ENCODE data around the gene RBM18. TPM values are rescaled to one million over a fixed set of nuclear protein-coding genes. Genes with fewer than 3 reads are reported as not detected.

RBM18 gene
- total RNA-seq, 1 experiment from 2014 or later, result 19.2 TPM

DNA sequence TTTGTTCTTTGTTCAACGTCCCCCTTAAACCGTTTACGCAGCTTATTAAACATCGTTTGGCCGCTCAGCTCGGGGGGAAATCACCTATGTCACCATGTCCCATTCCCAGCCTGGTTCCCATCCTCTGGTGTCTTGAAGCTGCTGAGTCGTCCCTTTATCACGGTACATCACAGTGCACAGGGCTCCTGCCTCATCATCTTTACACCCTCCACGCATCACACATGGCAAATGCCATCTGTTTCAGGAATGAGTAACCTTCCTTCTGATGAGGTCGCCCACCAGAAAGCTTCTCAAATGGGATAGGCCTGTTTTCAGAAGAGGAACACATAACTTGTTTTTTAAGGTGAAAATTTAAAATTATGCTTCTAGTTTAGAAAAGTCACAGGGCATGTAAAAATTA is 28.0 kb downstream of the RBM18 start:
- no peak overlapping the region for H3K4me3 ChIP-seq (ENCODE audit: low read depth in 2 of 2, low read length in 2 of 2)
- intact Hi-C loops (cut with micrococcal nuclease; ENCODE audit: unreplicated experiment), result no loop called here
- DNase-seq (ENCODE audit: low read depth, low spot score), result no peak
- in situ Hi-C loops (cut with HindIII; ENCODE audit: low pct_unique_long_range_greater_than_20kb, low sequenced_read_pairs), result no loop called here
- H3K9me3 ChIP-seq (ENCODE audit: control insufficient read depth, insufficient read depth, low read depth, low read length), result no peaks in the 10 kb centered on the region
- BruUV-seq (replicated peaks), result no TSS peak
- peaks cover 6% of the 10 kb centered on the region for H3K36me3 ChIP-seq (ENCODE audit: control insufficient read depth, insufficient read depth, low read length)
- TF ChIP-seq, protein P1, sequence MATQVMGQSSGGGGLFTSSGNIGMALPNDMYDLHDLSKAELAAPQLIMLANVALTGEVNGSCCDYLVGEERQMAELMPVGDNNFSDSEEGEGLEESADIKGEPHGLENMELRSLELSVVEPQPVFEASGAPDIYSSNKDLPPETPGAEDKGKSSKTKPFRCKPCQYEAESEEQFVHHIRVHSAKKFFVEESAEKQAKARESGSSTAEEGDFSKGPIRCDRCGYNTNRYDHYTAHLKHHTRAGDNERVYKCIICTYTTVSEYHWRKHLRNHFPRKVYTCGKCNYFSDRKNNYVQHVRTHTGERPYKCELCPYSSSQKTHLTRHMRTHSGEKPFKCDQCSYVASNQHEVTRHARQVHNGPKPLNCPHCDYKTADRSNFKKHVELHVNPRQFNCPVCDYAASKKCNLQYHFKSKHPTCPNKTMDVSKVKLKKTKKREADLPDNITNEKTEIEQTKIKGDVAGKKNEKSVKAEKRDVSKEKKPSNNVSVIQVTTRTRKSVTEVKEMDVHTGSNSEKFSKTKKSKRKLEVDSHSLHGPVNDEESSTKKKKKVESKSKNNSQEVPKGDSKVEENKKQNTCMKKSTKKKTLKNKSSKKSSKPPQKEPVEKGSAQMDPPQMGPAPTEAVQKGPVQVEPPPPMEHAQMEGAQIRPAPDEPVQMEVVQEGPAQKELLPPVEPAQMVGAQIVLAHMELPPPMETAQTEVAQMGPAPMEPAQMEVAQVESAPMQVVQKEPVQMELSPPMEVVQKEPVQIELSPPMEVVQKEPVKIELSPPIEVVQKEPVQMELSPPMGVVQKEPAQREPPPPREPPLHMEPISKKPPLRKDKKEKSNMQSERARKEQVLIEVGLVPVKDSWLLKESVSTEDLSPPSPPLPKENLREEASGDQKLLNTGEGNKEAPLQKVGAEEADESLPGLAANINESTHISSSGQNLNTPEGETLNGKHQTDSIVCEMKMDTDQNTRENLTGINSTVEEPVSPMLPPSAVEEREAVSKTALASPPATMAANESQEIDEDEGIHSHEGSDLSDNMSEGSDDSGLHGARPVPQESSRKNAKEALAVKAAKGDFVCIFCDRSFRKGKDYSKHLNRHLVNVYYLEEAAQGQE (IDR thresholded peaks at IDR 0.05; ENCODE audit: insufficient read depth in 1 of 2, low read depth in 2 of 2, low read length in 1 of 2), result no peak
- TF ChIP-seq SIN3A (IDR thresholded peaks at IDR 0.05; ENCODE audit: borderline replicate concordance, insufficient read depth, low read depth, low read length) (no peak), TCF7L2 (IDR thresholded peaks at IDR 0.05; ENCODE audit: low read depth, low read length) (no peak)
- ChIA-PET CTCF (no interaction called here), POLR2A (no interaction called here)
- ATAC-seq, result no peak
- no peak overlapping the region for H3K27ac ChIP-seq (ENCODE audit: low read length)
- H3K27me3 ChIP-seq (ENCODE audit: control insufficient read depth, insufficient read depth, low read length), result no peaks in the 10 kb centered on the region
- H3K4me1 ChIP-seq (ENCODE audit: control insufficient read depth, insufficient read depth, low read length), result no peaks in the 10 kb centered on the region

DNA sequence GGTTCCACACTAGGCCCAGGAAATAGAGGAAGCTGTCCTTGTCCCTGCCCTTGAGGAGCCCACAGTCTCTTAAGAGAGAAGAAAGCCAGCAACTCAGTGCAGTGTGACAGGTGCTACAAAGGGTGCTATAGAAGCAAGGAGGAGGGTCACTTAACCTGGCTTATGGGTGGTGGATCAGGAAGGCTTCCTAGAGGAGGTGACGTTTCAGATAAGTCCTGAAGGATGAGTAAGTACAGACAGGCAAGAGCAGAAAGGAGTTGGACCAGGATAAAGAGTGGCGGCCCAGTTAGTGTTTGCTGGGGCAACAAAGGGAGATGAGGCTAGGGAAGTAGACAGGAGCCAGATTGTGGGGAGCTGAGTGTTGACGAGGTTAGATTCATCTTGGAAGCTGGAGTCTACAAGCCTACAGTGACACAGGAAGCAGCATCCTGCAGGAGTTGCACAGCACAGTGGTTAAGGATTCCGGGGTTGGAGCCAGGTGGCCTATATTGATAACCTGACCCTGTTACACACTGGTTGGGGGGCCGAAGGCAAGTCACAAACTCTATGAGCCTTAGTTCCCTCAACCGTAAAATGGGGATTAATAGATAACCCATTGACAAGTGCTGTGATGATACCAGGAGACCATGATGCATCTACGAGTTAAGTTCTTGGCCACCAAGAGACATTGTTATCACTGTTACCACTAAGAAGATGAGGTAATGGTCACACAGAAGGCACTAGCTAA is 30.5 kb downstream of the RBM18 start:
- DNase-seq (ENCODE audit: low read depth, low spot score) (no peak), ATAC-seq (no peak)
- peaks cover 5% of the 10 kb centered on the region; the same call in 1 of the 2 replicates for H3K27me3 ChIP-seq (ENCODE audit: control insufficient read depth, insufficient read depth, low read length)
- no peaks in the 10 kb centered on the region for H3K4me1 ChIP-seq (ENCODE audit: control insufficient read depth, insufficient read depth, low read length)
- BruUV-seq (replicated peaks), result no TSS peak
- no peak for TF ChIP-seq POLR2AphosphoS5 (IDR thresholded peaks at IDR 0.05; ENCODE audit: low read depth, low read length)
- TF ChIP-seq, protein P2, sequence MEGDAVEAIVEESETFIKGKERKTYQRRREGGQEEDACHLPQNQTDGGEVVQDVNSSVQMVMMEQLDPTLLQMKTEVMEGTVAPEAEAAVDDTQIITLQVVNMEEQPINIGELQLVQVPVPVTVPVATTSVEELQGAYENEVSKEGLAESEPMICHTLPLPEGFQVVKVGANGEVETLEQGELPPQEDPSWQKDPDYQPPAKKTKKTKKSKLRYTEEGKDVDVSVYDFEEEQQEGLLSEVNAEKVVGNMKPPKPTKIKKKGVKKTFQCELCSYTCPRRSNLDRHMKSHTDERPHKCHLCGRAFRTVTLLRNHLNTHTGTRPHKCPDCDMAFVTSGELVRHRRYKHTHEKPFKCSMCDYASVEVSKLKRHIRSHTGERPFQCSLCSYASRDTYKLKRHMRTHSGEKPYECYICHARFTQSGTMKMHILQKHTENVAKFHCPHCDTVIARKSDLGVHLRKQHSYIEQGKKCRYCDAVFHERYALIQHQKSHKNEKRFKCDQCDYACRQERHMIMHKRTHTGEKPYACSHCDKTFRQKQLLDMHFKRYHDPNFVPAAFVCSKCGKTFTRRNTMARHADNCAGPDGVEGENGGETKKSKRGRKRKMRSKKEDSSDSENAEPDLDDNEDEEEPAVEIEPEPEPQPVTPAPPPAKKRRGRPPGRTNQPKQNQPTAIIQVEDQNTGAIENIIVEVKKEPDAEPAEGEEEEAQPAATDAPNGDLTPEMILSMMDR (IDR thresholded peaks at IDR 0.05), result no peak
- TF ChIP-seq, protein P1 (IDR thresholded peaks at IDR 0.05; ENCODE audit: insufficient read depth in 1 of 2, low read depth in 2 of 2, low read length in 1 of 2), result no peak
- no peak for TF ChIP-seq TCF7L2 (IDR thresholded peaks at IDR 0.05; ENCODE audit: low read depth, low read length)
- TF ChIP-seq SIN3A (IDR thresholded peaks at IDR 0.05; ENCODE audit: borderline replicate concordance, insufficient read depth, low read depth, low read length), result no peak
- H3K4me3 ChIP-seq (ENCODE audit: low read depth in 2 of 2, low read length in 2 of 2), result no peak overlapping the region
- POLR2A ChIA-PET, result no interaction called here
- CTCF ChIA-PET, result no interaction called here
- H3K9me3 ChIP-seq (ENCODE audit: control insufficient read depth, insufficient read depth, low read depth, low read length), result no peaks in the 10 kb centered on the region
- intact Hi-C loops (cut with micrococcal nuclease; ENCODE audit: unreplicated experiment) (no loop called here), in situ Hi-C loops (cut with HindIII; ENCODE audit: low pct_unique_long_range_greater_than_20kb, low sequenced_read_pairs) (no loop called here)
- no peaks in the 10 kb centered on the region for H3K36me3 ChIP-seq (ENCODE audit: control insufficient read depth, insufficient read depth, low read length)
- no peak overlapping the region for H3K27ac ChIP-seq (ENCODE audit: low read length)

Measured in Panc1 (cell line).